Subcutaneous adipose tissue (tissue), 4 donors: Measurements from ENCODE around the gene TAS1R3. TPM values are rescaled to one million over a fixed set of nuclear protein-coding genes. Genes with fewer than 3 reads are reported as not detected.

ENCODE experiments used
- total RNA-seq, 4 donors: library from RNA; depleted of rRNA; stranded (reverse); fragments of >200 nt; gene quantifications; one replicate each; pipeline ENCODE4 v1.1.0, GENCODE V29; 2016
- TF ChIP-seq, protein P1 (sequence below): fragments of 450-650 bp; IDR thresholded peaks from one replicate; pipeline ENCODE4 v1.5.1; 2016; ENCODE audit warnings: low read depth, mild to moderate bottlenecking, control low read depth, antibody characterized with exemption, moderate library complexity

TAS1R3 gene
- total RNA-seq, 4 donors from 2014 or later = 0.22 to 0.75 TPM; not detected in 2

GRCh38 chr1:1336931-1337792 lies 6.1 kb downstream of the TAS1R3 start:
- TF ChIP-seq, protein P1, sequence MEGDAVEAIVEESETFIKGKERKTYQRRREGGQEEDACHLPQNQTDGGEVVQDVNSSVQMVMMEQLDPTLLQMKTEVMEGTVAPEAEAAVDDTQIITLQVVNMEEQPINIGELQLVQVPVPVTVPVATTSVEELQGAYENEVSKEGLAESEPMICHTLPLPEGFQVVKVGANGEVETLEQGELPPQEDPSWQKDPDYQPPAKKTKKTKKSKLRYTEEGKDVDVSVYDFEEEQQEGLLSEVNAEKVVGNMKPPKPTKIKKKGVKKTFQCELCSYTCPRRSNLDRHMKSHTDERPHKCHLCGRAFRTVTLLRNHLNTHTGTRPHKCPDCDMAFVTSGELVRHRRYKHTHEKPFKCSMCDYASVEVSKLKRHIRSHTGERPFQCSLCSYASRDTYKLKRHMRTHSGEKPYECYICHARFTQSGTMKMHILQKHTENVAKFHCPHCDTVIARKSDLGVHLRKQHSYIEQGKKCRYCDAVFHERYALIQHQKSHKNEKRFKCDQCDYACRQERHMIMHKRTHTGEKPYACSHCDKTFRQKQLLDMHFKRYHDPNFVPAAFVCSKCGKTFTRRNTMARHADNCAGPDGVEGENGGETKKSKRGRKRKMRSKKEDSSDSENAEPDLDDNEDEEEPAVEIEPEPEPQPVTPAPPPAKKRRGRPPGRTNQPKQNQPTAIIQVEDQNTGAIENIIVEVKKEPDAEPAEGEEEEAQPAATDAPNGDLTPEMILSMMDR = no peak

- TF ChIP-seq, protein P1 = no peak
These were observed 6.7 kb downstream of the TAS1R3 start for GRCh38 chr1:1337793-1338147.

DNA sequence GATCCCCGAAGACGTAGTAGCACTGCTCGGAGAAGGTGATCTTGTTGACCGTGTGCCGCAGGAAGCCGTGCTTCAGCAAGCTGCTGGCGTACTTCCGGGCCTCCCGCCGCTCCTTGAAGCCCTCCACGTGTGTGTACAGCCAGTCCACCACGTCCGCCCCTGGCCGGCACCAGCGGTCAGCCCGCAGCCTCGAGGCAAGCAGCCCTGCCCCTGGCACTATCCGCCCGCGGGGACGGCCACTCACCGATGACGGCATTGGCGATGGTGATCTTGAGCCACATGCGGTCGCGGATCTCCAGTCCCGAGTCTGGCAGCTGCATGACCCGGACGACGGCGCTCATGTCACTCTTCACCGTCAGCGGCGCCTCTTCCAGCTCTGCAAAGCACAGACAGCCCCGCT lies 7.2 kb downstream of the TAS1R3 start:
- TF ChIP-seq, protein P1 = no peak

- TF ChIP-seq, protein P1 = no peak
These were observed 9.1 kb downstream of the TAS1R3 start for GRCh38 chr1:1340185-1340584.

DNA sequence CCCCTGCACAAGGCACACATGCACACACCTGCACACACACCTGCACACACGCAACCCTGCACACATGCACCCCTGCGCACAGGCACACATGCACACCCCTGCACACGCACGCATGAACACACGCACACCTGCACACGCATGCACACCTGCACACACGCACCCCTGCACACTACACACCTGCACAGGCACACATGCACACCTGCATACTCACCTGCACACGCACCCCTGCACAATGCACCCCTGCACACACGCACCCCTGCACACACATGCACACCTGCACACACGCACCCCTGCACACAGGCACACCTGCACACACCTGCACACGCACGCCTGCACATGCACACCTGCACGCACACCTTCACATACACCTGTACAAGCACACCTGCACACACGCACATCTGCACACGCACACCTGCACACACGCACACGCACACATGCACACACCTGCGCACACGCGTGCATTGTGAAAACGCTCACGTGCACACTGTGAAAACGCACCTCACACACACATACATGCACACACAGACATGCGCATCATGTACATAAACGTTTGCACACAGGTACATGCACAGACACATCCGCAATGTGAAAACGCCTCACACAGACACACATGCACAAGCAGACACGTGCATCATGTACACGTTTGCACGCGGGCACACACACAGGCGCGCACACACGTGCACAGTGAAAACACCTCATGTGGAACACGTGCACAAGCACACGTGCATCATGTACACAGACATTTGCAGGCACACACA lies 9.9 kb downstream of the TAS1R3 start:
- TF ChIP-seq, protein P1 = no peak

DNA sequence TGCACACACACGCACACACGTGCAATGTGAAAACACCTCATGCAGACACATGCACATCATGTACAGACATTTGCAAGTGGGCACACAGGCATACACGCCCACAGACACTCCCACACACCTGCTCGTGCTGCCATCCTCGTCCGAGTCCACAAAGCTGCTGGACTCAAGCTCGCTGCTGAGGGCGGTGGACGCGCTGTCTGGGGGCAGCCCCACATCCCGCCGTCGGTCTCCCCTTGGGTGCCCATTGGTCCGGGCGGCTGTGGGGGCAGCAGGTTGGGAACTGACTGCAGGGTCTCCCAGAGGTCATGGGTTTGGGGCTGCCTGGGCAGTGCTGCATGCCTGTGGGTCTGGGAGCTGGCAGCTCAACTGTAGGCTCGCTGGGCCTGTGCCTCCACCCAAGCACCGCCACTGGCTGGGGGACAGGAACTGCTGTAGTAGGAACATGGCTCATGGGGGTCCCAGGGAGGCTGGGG lies 10.5 kb downstream of the TAS1R3 start:
- TF ChIP-seq, protein P1 = no peak

DNA sequence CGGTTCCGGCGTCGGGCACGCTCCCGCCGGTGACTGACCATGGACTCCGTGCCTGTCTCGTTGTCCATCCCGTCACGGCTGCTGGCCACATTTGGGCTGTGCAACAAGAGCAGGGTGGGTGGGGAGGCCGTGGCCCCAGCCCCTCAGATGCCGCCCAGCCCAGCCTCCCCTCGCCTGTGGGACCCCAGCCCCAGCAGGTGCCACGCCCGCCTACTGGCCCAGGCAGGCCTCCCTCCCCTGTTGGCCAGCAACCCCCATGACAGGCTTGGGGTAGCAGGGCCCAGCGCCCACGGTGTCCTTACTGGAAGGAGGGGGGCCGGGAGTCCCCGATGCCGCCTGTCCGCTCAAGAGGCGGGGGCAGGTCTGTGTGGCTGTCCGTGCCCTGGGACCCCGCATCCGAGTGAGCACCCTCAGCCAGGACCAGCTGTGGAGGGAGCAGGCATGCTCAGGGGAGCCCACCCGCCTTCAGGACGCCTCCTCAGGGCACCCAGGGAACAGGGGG lies 11.0 kb downstream of the TAS1R3 start:
- TF ChIP-seq, protein P1 = no peak
